Neural crest cell (in vitro differentiated cells): ENCODE measurements around the gene CCDC137. TPM values are rescaled to one million over a fixed set of nuclear protein-coding genes. Genes with fewer than 3 reads are reported as not detected.
A peak's percentile ranks its signal among the peaks of the same experiment; 100 is the strongest.
"Not testable (repeated sequence)": the region's sequence is repeated elsewhere in the genome, so short reads cannot be mapped to it uniquely, and the experiment has no call there.

Experiments
- DNase-seq: peaks from one replicate; pipeline ENCODE4 v3.0.0; 2021; ENCODE audit warnings: low read depth, mixed read lengths, low spot score
- H3K27ac Mint-ChIP-seq: one replicate; pipeline ENCODE4 v1.8.0; 2021; ENCODE audit warnings: mild to moderate bottlenecking, mixed read lengths; ENCODE audit not compliant: unreplicated experiment
- H3K27me3 Mint-ChIP-seq: 2 replicates; pipeline ENCODE4 v1.8.0; 2021; ENCODE audit warnings: low read depth, mild to moderate bottlenecking, mixed read lengths
- H3K36me3 Mint-ChIP-seq: 2 replicates; pipeline ENCODE4 v1.8.0; 2021; ENCODE audit warnings: low read depth, mild to moderate bottlenecking, mixed read lengths
- H3K4me1 Mint-ChIP-seq: 2 replicates; pipeline ENCODE4 v1.8.0; 2021; ENCODE audit warnings: mixed read lengths
- H3K4me3 Mint-ChIP-seq: one replicate; pipeline ENCODE4 v1.8.0; 2021; ENCODE audit warnings: mild to moderate bottlenecking, mixed read lengths
- H3K9me3 Mint-ChIP-seq: 2 replicates; pipeline ENCODE4 v1.8.0; 2021; ENCODE audit warnings: mixed read lengths
- CTCF ChIP-seq: fragments of 200-600 bp; sonication (generic); conservative IDR thresholded peaks from 2 replicates; pipeline ENCODE4 v1.5.0; 2021; ENCODE audit warnings: antibody characterized with exemption, mild to moderate bottlenecking
- total RNA-seq: library from RNA; stranded (reverse); gene quantifications from 2 replicates; pipeline ENCODE4 v1.2.1, GENCODE V29; 2021

CCDC137 gene
- total RNA-seq, 1 donor from 2014 or later: 38.3 TPM

GRCh38 chr17:81667754-81668153 is 1.2 kb downstream of the CCDC137 start:
- Mint-ChIP-seq H3K9me3 (no peaks in the 10 kb centered on the region), H3K4me3 (peak overlapping the region; percentile 90), H3K27me3 (no peaks in the 10 kb centered on the region), H3K36me3 (no peaks in the 10 kb centered on the region), H3K4me1 (peaks cover 28% of the 10 kb centered on the region), H3K27ac (peak overlapping the region; percentile 81)
- DNase-seq: no peak
- TF ChIP-seq CTCF: no peak

- Mint-ChIP-seq H3K27ac (no peak overlapping the region), H3K9me3 (no peaks in the 10 kb centered on the region), H3K36me3 (peaks cover 5% of the 10 kb centered on the region), H3K27me3 (no peaks in the 10 kb centered on the region), H3K4me3 (no peak overlapping the region), H3K4me1 (peaks cover 20% of the 10 kb centered on the region)
- DNase-seq: no peak
- no peak for TF ChIP-seq CTCF
Observed at GRCh38 chr17:81672504-81672903, 6.0 kb downstream of the CCDC137 start.

- H3K4me3 Mint-ChIP-seq: no peak overlapping the region
- H3K9me3 Mint-ChIP-seq: no peaks in the 10 kb centered on the region
- H3K4me1 Mint-ChIP-seq: peaks cover 16% of the 10 kb centered on the region
- TF ChIP-seq CTCF: no peak
- H3K27ac Mint-ChIP-seq: no peak overlapping the region
- H3K36me3 Mint-ChIP-seq: peaks cover 5% of the 10 kb centered on the region
- no peaks in the 10 kb centered on the region for H3K27me3 Mint-ChIP-seq
- DNase-seq: no peak
Observed at GRCh38 chr17:81672954-81673353, 6.4 kb downstream of the CCDC137 start.

- no peak for DNase-seq
- H3K9me3 Mint-ChIP-seq: no peaks in the 10 kb centered on the region
- no peak overlapping the region for H3K4me3 Mint-ChIP-seq
- H3K4me1 Mint-ChIP-seq: peaks cover 10% of the 10 kb centered on the region
- no peaks in the 10 kb centered on the region for H3K27me3 Mint-ChIP-seq
- H3K27ac Mint-ChIP-seq: no peak overlapping the region
- no peak for TF ChIP-seq CTCF
- H3K36me3 Mint-ChIP-seq: peaks cover 5% of the 10 kb centered on the region
Observed at GRCh38 chr17:81673561-81674258, 7.2 kb downstream of the CCDC137 start.

GRCh38 chr17:81675515-81676221 is 9.1 kb downstream of the CCDC137 start:
- peak overlapping the region; percentile 77 for H3K4me3 Mint-ChIP-seq
- DNase-seq: peak; percentile 21
- H3K36me3 Mint-ChIP-seq, H3K27ac Mint-ChIP-seq, H3K4me1 Mint-ChIP-seq, H3K9me3 Mint-ChIP-seq, H3K27me3 Mint-ChIP-seq: not testable (repeated sequence)
- TF ChIP-seq CTCF: peak; percentile 68
